H9 (cell line): ENCODE measurements around the gene RSAD1. TPM values are rescaled to one million over a fixed set of nuclear protein-coding genes. Genes with fewer than 3 reads are reported as not detected.

ENCODE experiments used
- DNase-seq: peaks from one replicate; pipeline ENCODE4 v3.0.0-alpha.2; 2017
- H2AFZ ChIP-seq: one replicate; pipeline ENCODE4 v1.6.1; 2013; ENCODE audit warnings: mild to moderate bottlenecking, low read length, control low read depth, moderate library complexity
- H2AK5ac ChIP-seq: 2 replicates; pipeline ENCODE4 v1.6.1; 2013; ENCODE audit warnings: low read length, control low read depth, mixed read lengths; ENCODE audit not compliant: insufficient read length
- H2BK120ac ChIP-seq: one replicate; pipeline ENCODE4 v1.6.1; 2013; ENCODE audit warnings: low read depth, mild to moderate bottlenecking, low read length, control low read depth, inconsistent platforms; ENCODE audit not compliant: poor library complexity, severe bottlenecking
- H2BK12ac ChIP-seq: 2 replicates; pipeline ENCODE4 v1.6.1; 2013; ENCODE audit warnings: low read length, control low read depth, mixed read lengths, low read depth; ENCODE audit not compliant: insufficient read length
- H2BK15ac ChIP-seq: 2 replicates; pipeline ENCODE4 v1.6.1; 2013; ENCODE audit warnings: low read depth, low read length, control low read depth
- H2BK20ac ChIP-seq: one replicate; pipeline ENCODE4 v1.6.1; 2013; ENCODE audit warnings: low read depth, mild to moderate bottlenecking, low read length, control low read depth, inconsistent platforms; ENCODE audit not compliant: poor library complexity, severe bottlenecking
- H2BK5ac ChIP-seq: 2 replicates; pipeline ENCODE4 v1.6.1; 2013; ENCODE audit warnings: low read length, control low read depth, mixed read lengths; ENCODE audit not compliant: insufficient read length
- H3K14ac ChIP-seq: 2 replicates; pipeline ENCODE4 v1.6.1; 2013; ENCODE audit warnings: low read length, control low read depth; ENCODE audit not compliant: insufficient read depth
- H3K18ac ChIP-seq: 2 replicates; pipeline ENCODE4 v1.6.1; 2013; ENCODE audit warnings: low read depth, mild to moderate bottlenecking, mixed read lengths, low read length, control low read depth; ENCODE audit not compliant: insufficient read length
- H3K23ac ChIP-seq: 2 replicates; pipeline ENCODE4 v1.6.1; 2013; ENCODE audit warnings: low read length, control low read depth, mixed read lengths, low read depth; ENCODE audit not compliant: insufficient read length
- H3K23me2 ChIP-seq: 2 replicates; pipeline ENCODE4 v1.6.1; 2013; ENCODE audit warnings: low read depth, mild to moderate bottlenecking, mixed read lengths, low read length, control low read depth; ENCODE audit not compliant: insufficient read length, poor library complexity, severe bottlenecking
- H3K27ac ChIP-seq: 2 replicates; pipeline ENCODE4 v1.5.1; 2013; ENCODE audit warnings: low read length, control low read depth, mixed read lengths, low read depth; ENCODE audit not compliant: insufficient read length
- H3K27me3 ChIP-seq: 2 replicates; pipeline ENCODE4 v1.6.1; 2013; ENCODE audit warnings: low read length, control low read depth, inconsistent platforms; ENCODE audit not compliant: insufficient read depth
- H3K4ac ChIP-seq: 2 replicates; pipeline ENCODE4 v1.6.1; 2013; ENCODE audit warnings: low read depth, mild to moderate bottlenecking, control low read depth, inconsistent platforms, low read length, moderate library complexity
- H3K4me1 ChIP-seq: 2 replicates; pipeline ENCODE4 v1.6.1; 2013; ENCODE audit warnings: low read length, control low read depth, inconsistent platforms; ENCODE audit not compliant: insufficient read depth
- H3K4me2 ChIP-seq: 2 replicates; pipeline ENCODE4 v1.6.1; 2013; ENCODE audit warnings: low read length, control low read depth, mixed read lengths; ENCODE audit not compliant: insufficient read length, insufficient read depth
- H3K56ac ChIP-seq: 2 replicates; pipeline ENCODE4 v1.6.1; 2013; ENCODE audit warnings: low read depth, mild to moderate bottlenecking, mixed read lengths, low read length, control low read depth; ENCODE audit not compliant: insufficient read length
- H3K79me1 ChIP-seq: 2 replicates; pipeline ENCODE4 v1.6.1; 2013; ENCODE audit warnings: low read depth, mild to moderate bottlenecking, moderate library complexity, low read length, control low read depth, inconsistent platforms; ENCODE audit not compliant: insufficient read depth, poor library complexity, severe bottlenecking
- H3K79me2 ChIP-seq: 2 replicates; pipeline ENCODE4 v1.6.1; 2013; ENCODE audit warnings: low read length, control low read depth, inconsistent platforms; ENCODE audit not compliant: insufficient read depth
- H3K9ac ChIP-seq: 2 replicates; pipeline ENCODE4 v1.6.1; 2013; ENCODE audit warnings: low read length, control low read depth, mixed read lengths; ENCODE audit not compliant: insufficient read length; ENCODE audit errors: extremely low read depth
- H3K9me3 ChIP-seq: one replicate; pipeline ENCODE4 v1.6.1; 2013; ENCODE audit warnings: low read depth, low read length, inconsistent platforms; ENCODE audit not compliant: control insufficient read depth
- H3T11ph ChIP-seq: one replicate; pipeline ENCODE4 v1.6.1; 2013; ENCODE audit warnings: mild to moderate bottlenecking, low read length, control low read depth, inconsistent platforms
- H4K20me1 ChIP-seq: one replicate; pipeline ENCODE4 v1.6.1; 2013; ENCODE audit not compliant: control insufficient read depth, insufficient read length, insufficient read depth
- H4K5ac ChIP-seq: 2 replicates; pipeline ENCODE4 v1.6.1; 2013; ENCODE audit warnings: low read depth, mild to moderate bottlenecking, mixed read lengths, low read length, control low read depth; ENCODE audit not compliant: insufficient read length
- H4K8ac ChIP-seq: replicated peaks from 2 replicates; pipeline ENCODE4 v1.6.1; 2013; ENCODE audit warnings: low read length, control low read depth, mixed read lengths, low read depth; ENCODE audit not compliant: insufficient read length
- H4K91ac ChIP-seq: 2 replicates; pipeline ENCODE4 v1.6.1; 2013; ENCODE audit warnings: low read depth, mild to moderate bottlenecking, moderate library complexity, mixed read lengths, low read length, control low read depth; ENCODE audit not compliant: insufficient read length
- H3K27ac Mint-ChIP-seq, 3 experiments: 2 replicates in 2 of 3; 3 replicates in 1 of 3; pipeline ENCODE4 v1.8.0; 2020 to 2021; ENCODE audit warnings: mixed read lengths in 3 of 3, mild to moderate bottlenecking in 1 of 3, moderate library complexity in 1 of 3
- H3K27me3 Mint-ChIP-seq: 2 replicates; pipeline ENCODE4 v1.8.0; 2021; ENCODE audit warnings: low read depth, mild to moderate bottlenecking, moderate library complexity, mixed read lengths
- H3K36me3 Mint-ChIP-seq, 3 experiments: 2 replicates in 2 of 3; 3 replicates in 1 of 3; pipeline ENCODE4 v1.8.0; 2020 to 2021; ENCODE audit warnings: low read depth in 3 of 3, mixed read lengths in 3 of 3; ENCODE audit not compliant: insufficient read depth in 1 of 3
- H3K4me1 Mint-ChIP-seq, 2 experiments: 2 replicates each; pipeline ENCODE4 v1.8.0; 2020; ENCODE audit warnings: mixed read lengths in 2 of 2
- H3K4me3 Mint-ChIP-seq, 2 experiments: 2 replicates in 1 of 2; 3 replicates in 1 of 2; pipeline ENCODE4 v1.8.0; 2020 to 2021; ENCODE audit warnings: mild to moderate bottlenecking in 2 of 2, mixed read lengths in 2 of 2, moderate library complexity in 1 of 2
- H3K9me3 Mint-ChIP-seq, 2 experiments: 2 replicates in 1 of 2; 3 replicates in 1 of 2; pipeline ENCODE4 v1.8.0; 2020; ENCODE audit warnings: mild to moderate bottlenecking in 2 of 2, mixed read lengths in 2 of 2, moderate library complexity in 1 of 2
- CTCF ChIP-seq: fragments of 200-600 bp; sonication (generic); conservative IDR thresholded peaks from 3 replicates; pipeline ENCODE4 v1.8.0; 2021; ENCODE audit warnings: antibody characterized with exemption, mild to moderate bottlenecking
- WGBS: extraction: QIAGEN DNeasy Blood & Tissue Kit; methylation state at CpG from one replicate; pipeline ENCODE4 v1.1.7; 2013; ENCODE audit warnings: missing lambda C conversion rate, low lambda C conversion rate, mixed read lengths; ENCODE audit not compliant: insufficient read length; ENCODE audit errors: extremely low coverage; 5-methylcytosine and 5-hydroxymethylcytosine counted together
- total RNA-seq: library from RNA; stranded (reverse); gene quantifications from 2 replicates; pipeline ENCODE4 v1.2.1, GENCODE V29; 2021

The RSAD1 gene
- total RNA-seq, 1 experiment from 2014 or later, result 27.9 TPM

- H3K4me1 ChIP-seq, result peaks cover 3% of the 10 kb centered on the region; the same call in 1 of the 2 replicates
- no peaks in the 10 kb centered on the region for H4K20me1 ChIP-seq
- no peak overlapping the region for H3K14ac ChIP-seq
- Mint-ChIP-seq H3K4me3 (no peak overlapping the region), H3K27me3 (peaks cover 39% of the 10 kb centered on the region), H3K4me1 (peaks cover 11 to 29% of the 10 kb centered on the region in 2 experiments), H3K36me3 (peaks cover 0 to 2% (median 0%) of the 10 kb centered on the region in 3 experiments; a peak in 3 of 7 replicates), H3K9me3 (no peaks in the 10 kb centered on the region), H3K27ac (no peak overlapping the region; a peak in 1 of 7 replicates)
- no peak overlapping the region for H3K9ac ChIP-seq
- no peaks in the 10 kb centered on the region for H3K9me3 ChIP-seq
- no peak overlapping the region for H2BK120ac ChIP-seq
- no peak overlapping the region for H4K91ac ChIP-seq
- H2BK15ac ChIP-seq, result no peak overlapping the region
- no peak overlapping the region for H3T11ph ChIP-seq
- no peak overlapping the region for H2AK5ac ChIP-seq
- H3K23ac ChIP-seq, result no peak overlapping the region
- H3K56ac ChIP-seq, result no peak overlapping the region
- no peak overlapping the region for H2BK20ac ChIP-seq
- TF ChIP-seq CTCF, result no peak
- H2AFZ ChIP-seq, result no peak overlapping the region
- no peak overlapping the region for H3K18ac ChIP-seq
- DNase-seq, result no peak
- no CpG with 5 or more reads among the region's 10 CpGs for WGBS
- H4K8ac ChIP-seq, result no peak overlapping the region
- no peaks in the 10 kb centered on the region for H3K79me1 ChIP-seq
- no peaks in the 10 kb centered on the region for H3K79me2 ChIP-seq
- H3K4me2 ChIP-seq, result no peak overlapping the region
- no peaks in the 10 kb centered on the region for H3K23me2 ChIP-seq
- H2BK5ac ChIP-seq, result no peak overlapping the region
- no peak overlapping the region for H3K27ac ChIP-seq
- no peak overlapping the region for H3K4ac ChIP-seq
- no peak overlapping the region for H2BK12ac ChIP-seq
- H4K5ac ChIP-seq, result no peak overlapping the region
- H3K27me3 ChIP-seq, result peaks cover 12% of the 10 kb centered on the region; the same call in 1 of the 2 replicates
Observed at GRCh38 chr17:50472286-50472685, 6.4 kb upstream of the RSAD1 start.
